ENCODE data around the gene TEX26. TPM values are rescaled to one million over a fixed set of nuclear protein-coding genes. Genes with fewer than 3 reads are reported as not detected.
A peak's percentile ranks its signal among the peaks of the same experiment; 100 is the strongest.

The TEX26 gene
- total RNA-seq, 4 donors from 2014 or later = 0.27 TPM; not detected in 3

DNA sequence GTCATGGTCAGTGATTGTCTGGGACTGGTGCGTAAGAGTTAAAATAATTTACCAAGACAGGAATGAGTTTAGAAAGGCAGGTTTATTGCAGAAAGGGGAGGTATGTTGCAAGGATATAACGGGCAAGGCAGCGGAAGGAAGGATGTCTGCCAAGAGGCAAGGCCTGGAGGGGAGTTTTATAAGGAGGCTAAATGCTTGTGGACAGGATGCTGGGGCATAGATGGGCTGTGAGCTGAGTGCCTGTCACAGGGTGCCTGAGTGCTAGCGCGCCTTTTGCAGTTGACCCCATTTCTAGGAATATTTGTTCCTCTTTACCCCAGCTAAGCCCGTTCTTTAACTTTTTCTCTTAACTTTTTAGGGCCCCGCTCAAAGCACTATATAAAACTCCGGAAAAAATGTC lies 58.7 kb downstream of the TEX26 start:
- Histone ChIP-seq H3K9me3 (no peaks in the 10 kb centered on the region), H3K4me1 (no peaks in the 10 kb centered on the region), H3K27ac (no peak overlapping the region), H3K4me3 (replicated peaks in 1 of 3) (no peak overlapping the region), H3K27me3 (no peaks in the 10 kb centered on the region), H3K36me3 (no peaks in the 10 kb centered on the region)
- intact Hi-C loops (cut with DNase I) = no loop called here
- no peak for DNase-seq
- TF ChIP-seq, protein P1, sequence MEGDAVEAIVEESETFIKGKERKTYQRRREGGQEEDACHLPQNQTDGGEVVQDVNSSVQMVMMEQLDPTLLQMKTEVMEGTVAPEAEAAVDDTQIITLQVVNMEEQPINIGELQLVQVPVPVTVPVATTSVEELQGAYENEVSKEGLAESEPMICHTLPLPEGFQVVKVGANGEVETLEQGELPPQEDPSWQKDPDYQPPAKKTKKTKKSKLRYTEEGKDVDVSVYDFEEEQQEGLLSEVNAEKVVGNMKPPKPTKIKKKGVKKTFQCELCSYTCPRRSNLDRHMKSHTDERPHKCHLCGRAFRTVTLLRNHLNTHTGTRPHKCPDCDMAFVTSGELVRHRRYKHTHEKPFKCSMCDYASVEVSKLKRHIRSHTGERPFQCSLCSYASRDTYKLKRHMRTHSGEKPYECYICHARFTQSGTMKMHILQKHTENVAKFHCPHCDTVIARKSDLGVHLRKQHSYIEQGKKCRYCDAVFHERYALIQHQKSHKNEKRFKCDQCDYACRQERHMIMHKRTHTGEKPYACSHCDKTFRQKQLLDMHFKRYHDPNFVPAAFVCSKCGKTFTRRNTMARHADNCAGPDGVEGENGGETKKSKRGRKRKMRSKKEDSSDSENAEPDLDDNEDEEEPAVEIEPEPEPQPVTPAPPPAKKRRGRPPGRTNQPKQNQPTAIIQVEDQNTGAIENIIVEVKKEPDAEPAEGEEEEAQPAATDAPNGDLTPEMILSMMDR (IDR thresholded peaks at IDR 0.05) = no peak
- TF ChIP-seq POLR2A (IDR thresholded peaks at IDR 0.05) = no peak
- 91 to 92% methylated on average over 8 of the region's 8 CpGs for WGBS, 2 donors

DNA sequence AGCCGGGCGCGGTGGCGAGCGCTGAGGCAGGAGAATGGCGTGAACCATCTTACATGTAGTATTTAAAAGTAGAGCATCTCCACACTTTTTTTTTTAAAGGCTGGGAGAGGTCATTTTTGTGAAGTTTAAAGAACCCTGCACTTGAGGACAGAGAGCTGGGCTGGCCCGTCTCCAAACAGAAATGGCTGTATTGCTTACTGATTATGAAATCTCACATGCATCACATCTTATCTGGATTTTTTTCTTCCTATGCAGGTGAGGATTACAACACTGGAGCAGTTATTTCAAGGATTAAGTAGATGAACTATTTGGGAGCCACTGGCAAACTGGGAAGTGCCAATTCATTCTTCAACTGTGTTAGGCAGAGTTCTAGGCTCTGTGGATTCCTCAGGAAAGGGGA lies 59.5 kb downstream of the TEX26 start:
- TF ChIP-seq, protein P1 (IDR thresholded peaks at IDR 0.05) = no peak
- no peak for TF ChIP-seq POLR2A (IDR thresholded peaks at IDR 0.05)
- 94 to 97% methylated on average over 7 of the region's 7 CpGs for WGBS, 2 donors
- H3K4me1 ChIP-seq = no peaks in the 10 kb centered on the region
- no peaks in the 10 kb centered on the region for H3K27me3 ChIP-seq
- no peaks in the 10 kb centered on the region for H3K9me3 ChIP-seq
- no peak overlapping the region for H3K4me3 ChIP-seq (replicated peaks in 1 of 3)
- intact Hi-C loops (cut with DNase I) = no loop called here
- DNase-seq = no peak
- no peaks in the 10 kb centered on the region for H3K36me3 ChIP-seq
- no peak overlapping the region for H3K27ac ChIP-seq

DNA sequence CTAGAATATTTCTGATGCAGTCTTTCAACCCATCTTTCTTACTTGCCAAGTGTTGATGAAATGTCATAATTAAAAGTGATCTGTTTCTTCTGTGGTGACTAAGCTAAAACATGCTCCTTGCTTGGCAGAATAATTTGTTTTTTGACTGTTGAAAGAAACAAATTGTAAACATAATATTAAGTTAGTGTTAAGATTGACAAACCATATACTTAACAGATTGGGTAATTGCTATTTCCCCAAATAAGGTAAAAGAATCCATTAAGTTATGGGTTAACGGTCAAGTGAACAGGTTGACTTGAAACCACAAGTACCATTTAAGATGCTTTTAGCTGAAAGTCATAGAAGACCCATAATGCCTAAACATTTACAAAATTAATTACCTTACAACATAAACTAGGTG lies 62.9 kb downstream of the TEX26 start:
- Histone ChIP-seq H3K36me3 (no peaks in the 10 kb centered on the region), H3K9me3 (no peaks in the 10 kb centered on the region), H3K4me1 (no peaks in the 10 kb centered on the region), H3K4me3 (replicated peaks in 1 of 3) (no peak overlapping the region), H3K27ac (no peak overlapping the region), H3K27me3 (no peaks in the 10 kb centered on the region)
- 93 to 98% methylated on average over 1 of the region's 1 CpG for WGBS, 2 donors
- TF ChIP-seq, protein P1 (IDR thresholded peaks at IDR 0.05) = no peak
- TF ChIP-seq POLR2A (IDR thresholded peaks at IDR 0.05) = no peak
- no peak for DNase-seq
- intact Hi-C loops (cut with DNase I) = no loop called here

DNA sequence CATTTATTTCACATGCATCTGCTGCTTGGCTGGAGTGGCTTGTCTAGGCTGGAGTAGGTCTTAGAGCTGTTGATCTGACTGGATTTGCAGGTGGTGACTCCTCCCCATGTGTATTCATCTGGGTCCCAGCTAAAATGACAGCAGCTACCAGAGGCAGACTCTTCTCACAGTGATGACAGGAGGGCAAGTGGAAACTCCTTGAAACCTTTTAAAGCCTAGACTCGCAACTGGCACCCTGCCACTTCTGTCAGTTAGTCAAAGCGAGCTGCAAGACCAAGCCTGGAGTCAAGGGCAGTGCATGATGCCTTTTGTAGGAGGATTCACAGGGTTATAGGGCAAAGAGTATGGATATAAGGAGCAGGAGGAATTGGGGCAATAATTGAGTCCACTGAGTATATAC lies 65.2 kb downstream of the TEX26 start:
- no peaks in the 10 kb centered on the region for H3K4me1 ChIP-seq
- no peaks in the 10 kb centered on the region for H3K36me3 ChIP-seq
- H3K27me3 ChIP-seq = no peaks in the 10 kb centered on the region
- WGBS, 2 donors = 31 to 36% methylated on average over 2 of the region's 2 CpGs
- peak; percentile 8 to 19 for DNase-seq
- no peak overlapping the region for H3K4me3 ChIP-seq (replicated peaks in 1 of 3)
- no peaks in the 10 kb centered on the region for H3K9me3 ChIP-seq
- no peak overlapping the region for H3K27ac ChIP-seq
- intact Hi-C loops (cut with DNase I) = no loop called here
- TF ChIP-seq, protein P1 (IDR thresholded peaks at IDR 0.05) = no peak
- no peak for TF ChIP-seq POLR2A (IDR thresholded peaks at IDR 0.05)

DNA sequence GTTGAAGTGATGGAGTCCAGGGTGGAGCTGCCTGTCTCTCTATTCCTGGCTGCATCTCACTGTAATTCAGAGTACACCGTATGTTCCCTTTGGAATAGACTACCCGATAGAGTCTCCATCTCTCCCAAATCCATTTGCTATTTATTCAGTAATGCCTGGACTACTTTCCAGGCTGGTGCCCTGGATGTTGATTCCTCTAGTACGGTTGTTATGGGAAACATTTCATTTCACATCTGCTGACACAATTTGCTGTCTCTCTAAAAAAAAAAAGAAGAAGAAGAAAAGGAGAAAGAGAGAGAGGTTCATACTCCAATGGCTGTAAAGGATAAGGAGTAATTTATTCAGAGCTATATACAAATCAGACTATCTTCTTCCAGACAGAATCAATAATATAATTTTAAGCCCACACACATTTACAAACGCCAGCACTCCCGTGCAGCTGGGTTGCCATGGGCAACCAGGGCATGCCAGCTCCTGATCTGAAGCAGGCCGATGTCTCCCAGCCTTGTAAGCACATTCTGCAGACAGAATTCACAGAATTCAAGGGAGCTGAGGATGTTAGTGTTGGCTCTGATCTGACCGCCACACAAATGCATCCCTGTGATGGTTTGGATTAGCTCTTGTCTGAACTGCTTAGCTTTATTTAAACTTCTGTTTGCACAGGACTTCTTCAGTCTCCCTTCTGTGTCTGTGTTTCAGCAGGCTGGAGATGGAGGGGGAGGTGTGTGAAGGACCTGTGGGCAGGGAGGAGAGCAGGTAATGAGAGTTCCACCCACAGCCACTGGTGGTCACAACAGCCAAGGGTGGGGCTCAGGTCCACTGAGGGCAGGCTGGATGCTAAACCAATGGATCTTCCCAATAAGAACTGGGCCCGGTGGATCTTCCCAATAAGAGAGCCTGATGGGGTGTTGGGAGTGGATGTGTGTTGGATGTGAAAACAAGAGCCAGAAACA lies 66.0 kb downstream of the TEX26 start:
- no peaks in the 10 kb centered on the region for H3K27me3 ChIP-seq
- 41 to 47% methylated on average over 8 of the region's 8 CpGs for WGBS, 2 donors
- intact Hi-C loops (cut with DNase I) = no loop called here
- H3K4me3 ChIP-seq (replicated peaks in 1 of 3) = no peak overlapping the region
- DNase-seq = no peak
- H3K27ac ChIP-seq = no peak overlapping the region
- no peak for TF ChIP-seq POLR2A (IDR thresholded peaks at IDR 0.05)
- TF ChIP-seq, protein P1 (IDR thresholded peaks at IDR 0.05) = no peak
- no peaks in the 10 kb centered on the region for H3K36me3 ChIP-seq
- no peaks in the 10 kb centered on the region for H3K9me3 ChIP-seq
- no peaks in the 10 kb centered on the region for H3K4me1 ChIP-seq
